A549 (cell line): ENCODE data around the gene GIMAP2. TPM values are rescaled to one million over a fixed set of nuclear protein-coding genes. Genes with fewer than 3 reads are reported as not detected.

Source experiments
- ATAC-seq, 2 experiments: fragments of 200-7000 bp in 1 of 2; fragments of >200 bp in 1 of 2; cut with Nextera tagmentation in 1 of 2; cut with Tn5 transposase in 1 of 2; 3 replicates each; pipeline versions ENCODE4 v1.8.0 to v1.9.1; 2018 to 2020; ENCODE audit warnings: mild to moderate bottlenecking in 1 of 2, moderate library complexity in 1 of 2
- CTCF ChIA-PET: fragments of 300-600 bp; sonication (Branson Sonifier 250); formaldehyde crosslinking; extraction: SDS; loops from one replicate; lab custom pipeline; 2021; ENCODE audit warnings: antibody characterized with exemption, inconsistent platforms; lab: Yijun Ruan, JAX
- POLR2A ChIA-PET: fragments of 350-600 bp; formaldehyde crosslinking; extraction: SDS; loops from one replicate; lab custom pipeline; 2021; ENCODE audit warnings: antibody characterized with exemption, inconsistent platforms; lab: Yijun Ruan, JAX
- DNase-seq, 2 experiments: peaks; one replicate each; pipeline versions ENCODE4 v3.0.0 to v3.0.0-alpha.2; 2011 to 2016; ENCODE audit warnings: low read depth in 1 of 2, low spot score in 1 of 2
- FAIRE-seq: peaks from 2 replicates; lab custom pipeline; 2011; peaks lifted over from hg19 to GRCh38; lab: Jason Lieb, UNC
- H3K27ac ChIP-seq, 2 experiments: fragments of >200 bp; sonication (Bioruptor Twin); formaldehyde crosslinking; 3 replicates each; pipeline ENCODE4 v1.5.1; 2016 to 2017
- H3K4me1 ChIP-seq: fragments of >200 bp; sonication (Bioruptor Twin); formaldehyde crosslinking; 3 replicates; pipeline ENCODE4 v1.6.1; 2016
- H3K4me2 ChIP-seq: fragments of >200 bp; sonication (Bioruptor Twin); formaldehyde crosslinking; 3 replicates; pipeline ENCODE4 v1.6.1; 2016
- H3K4me3 ChIP-seq: fragments of >200 bp; sonication (Bioruptor Twin); formaldehyde crosslinking; 3 replicates; pipeline ENCODE4 v1.5.1; 2016
- H3K9me3 ChIP-seq: fragments of >200 bp; sonication (Bioruptor Twin); formaldehyde crosslinking; 3 replicates; pipeline ENCODE4 v1.6.1; 2016
- ATOH8 ChIP-seq: fragments of 250-450 bp; sonication (Bioruptor Pico); IDR thresholded peaks from 2 replicates; pipeline ENCODE4 v1.5.0; 2020; ENCODE audit warnings: low read depth, mild to moderate bottlenecking, moderate library complexity
- BCL3 ChIP-seq: fragments of >200 bp; sonication (Bioruptor Twin); formaldehyde crosslinking; IDR thresholded peaks from 3 replicates; pipeline ENCODE4 v1.6.1; 2016
- CEBPB ChIP-seq, 2 experiments: fragments of >200 bp in 1 of 2; sonication (Bioruptor Twin) in 1 of 2; formaldehyde crosslinking in 1 of 2; IDR thresholded peaks; 2 replicates each; pipeline ENCODE4 v1.6.1; 2012 to 2016
- CHD2 ChIP-seq: fragments of 150-350 bp; IDR thresholded peaks from 2 replicates; pipeline ENCODE4 v1.6.1; 2014; ENCODE audit warnings: low read length; ENCODE audit not compliant: partially characterized antibody
- EHF ChIP-seq: fragments of 250-450 bp; sonication (Bioruptor Pico); IDR thresholded peaks from 2 replicates; pipeline ENCODE4 v1.5.0; 2020; ENCODE audit warnings: mild to moderate bottlenecking
- EHMT2 ChIP-seq: fragments of 200-600 bp; sonication (generic); IDR thresholded peaks from 2 replicates; pipeline ENCODE4 v1.6.1; 2016; ENCODE audit warnings: antibody characterized with exemption, low read depth, mild to moderate bottlenecking, moderate library complexity
- FOSB ChIP-seq: fragments of 250-450 bp; sonication (Bioruptor Pico); IDR thresholded peaks from 2 replicates; pipeline ENCODE4 v1.5.0; 2020; ENCODE audit warnings: mild to moderate bottlenecking, moderate library complexity
- FOXS1 ChIP-seq: fragments of 250-450 bp; sonication (Bioruptor Pico); IDR thresholded peaks from 2 replicates; pipeline ENCODE4 v1.5.0; 2020; ENCODE audit warnings: mild to moderate bottlenecking, moderate library complexity
- HDAC2 ChIP-seq: fragments of 200-600 bp; sonication (generic); IDR thresholded peaks from 2 replicates; pipeline ENCODE4 v1.6.1; 2016
- KDM5A ChIP-seq: fragments of 200-600 bp; sonication (generic); IDR thresholded peaks from 2 replicates; pipeline ENCODE4 v1.6.1; 2016; ENCODE audit warnings: antibody characterized with exemption, mild to moderate bottlenecking
- MAFK ChIP-seq: fragments of 450-650 bp; IDR thresholded peaks from 2 replicates; pipeline ENCODE4 v1.6.1; 2014; ENCODE audit not compliant: partially characterized antibody
- MAZ ChIP-seq: fragments of 150-350 bp; IDR thresholded peaks from 2 replicates; pipeline ENCODE4 v1.6.1; 2014; ENCODE audit warnings: antibody characterized with exemption, low read depth, low read length, borderline replicate concordance
- NPAS2 ChIP-seq: fragments of 250-450 bp; sonication (Bioruptor Pico); IDR thresholded peaks from 2 replicates; pipeline ENCODE4 v1.8.0; 2022; ENCODE audit warnings: mild to moderate bottlenecking, moderate library complexity, borderline replicate concordance
- NR3C1 ChIP-seq: fragments of >200 bp; sonication (Bioruptor Twin); formaldehyde crosslinking; IDR thresholded peaks from 3 replicates; pipeline ENCODE4 v1.6.1; 2017
- PBX3 ChIP-seq: IDR thresholded peaks from 2 replicates; pipeline ENCODE4 v1.6.1; 2012
- PHF8 ChIP-seq: fragments of 200-600 bp; sonication (generic); IDR thresholded peaks from 2 replicates; pipeline ENCODE4 v1.6.1; 2016; ENCODE audit warnings: low read depth, mild to moderate bottlenecking, antibody characterized with exemption, moderate library complexity, borderline replicate concordance
- RARB ChIP-seq: fragments of 250-450 bp; sonication (Bioruptor Pico); IDR thresholded peaks from 2 replicates; pipeline ENCODE4 v1.8.0; 2021; ENCODE audit warnings: mild to moderate bottlenecking, moderate library complexity
- RCOR1 ChIP-seq: fragments of 150-350 bp; IDR thresholded peaks from 2 replicates; pipeline ENCODE4 v1.6.1; 2014; ENCODE audit warnings: antibody characterized with exemption, low read length, low read depth
- REST ChIP-seq: fragments of 200-600 bp; sonication (generic); IDR thresholded peaks from 2 replicates; pipeline ENCODE4 v1.6.1; 2016; ENCODE audit warnings: antibody characterized with exemption, mild to moderate bottlenecking, moderate library complexity
- RNF2 ChIP-seq: fragments of 200-600 bp; sonication (generic); IDR thresholded peaks from 2 replicates; pipeline ENCODE4 v1.6.1; 2016; ENCODE audit warnings: low read depth, mild to moderate bottlenecking, antibody characterized with exemption, moderate library complexity, borderline replicate concordance
- SMC3 ChIP-seq: fragments of >200 bp; sonication (Bioruptor Twin); formaldehyde crosslinking; IDR thresholded peaks from 3 replicates; pipeline ENCODE4 v1.6.1; 2018; ENCODE audit warnings: inconsistent platforms
- SREBF2 ChIP-seq: fragments of 450-650 bp; IDR thresholded peaks from 2 replicates; pipeline ENCODE4 v1.6.1; 2014; ENCODE audit warnings: mild to moderate bottlenecking, moderate library complexity
- USF2 ChIP-seq: fragments of 450-650 bp; IDR thresholded peaks from 2 replicates; pipeline ENCODE4 v1.6.1; 2014; ENCODE audit warnings: antibody characterized with exemption
- ZC3H11A ChIP-seq: fragments of 450-650 bp; IDR thresholded peaks from 2 replicates; pipeline ENCODE4 v1.6.1; 2014; ENCODE audit warnings: antibody characterized with exemption, mild to moderate bottlenecking
- WGBS: methylation state at CpG from one replicate; pipeline ENCODE4 v1.1.6; 2017; ENCODE audit errors: missing lambda C conversion rate; 5-methylcytosine and 5-hydroxymethylcytosine counted together
- polyA plus RNA-seq, 4 experiments: library from polyadenylated mRNA; depleted of rRNA in 3 of 4; stranded (reverse); fragments of >200 nt; fragmentation: RNase III in 1 of 4; extraction: RNeasy Plus Mini Kit Qiagen cat#74134 plus additional on column Dnase treatment in 1 of 4; gene quantifications; 2 replicates in 3 of 4; 3 replicates in 1 of 4; pipeline ENCODE4 v1.2.3, GENCODE V29; 2011 to 2017

GIMAP2 gene
- polyA plus RNA-seq, 2 of the 4 experiments (the other 2 are of a cell fraction) = 0.14 TPM; not detected in 1

- 11% methylated on average over 12 of the region's 12 CpGs for WGBS
- Histone ChIP-seq H3K4me3 (no peak overlapping the region), H3K27ac (no peak overlapping the region), H3K9me3 (no peaks in the 10 kb centered on the region), H3K4me2 (no peak overlapping the region), H3K4me1 (no peaks in the 10 kb centered on the region)
- no peak for ATAC-seq
- TF ChIP-seq CEBPB (IDR thresholded peaks at IDR 0.05) (no peak), ATOH8 (CRISPR knock-in tag) (no peak), MAFK (no peak), SREBF2 (no peak), BCL3 (no peak), CHD2 (no peak), EHF (CRISPR knock-in tag) (no peak), PHF8 (no peak), ZC3H11A (no peak), EHMT2 (no peak), PBX3 (no peak), MAZ (no peak), HDAC2 (no peak), FOSB (no peak), USF2 (no peak), RNF2 (no peak), NR3C1 (no peak), KDM5A (no peak)
- ChIA-PET POLR2A (no interaction called here), CTCF (interaction anchor here (1.2 to 1.3 kb wide), 2 partner anchors 26 to 117 kb away, joined by 3 read pairs; no protein-coding TSS in a partner anchor)
- no peak for FAIRE-seq
- no peak for DNase-seq
These were observed 37.0 kb downstream of the GIMAP2 start for GRCh38 chr7:150722431-150722931.

- no peaks in the 10 kb centered on the region for H3K4me1 ChIP-seq
- no peak overlapping the region for H3K4me3 ChIP-seq
- DNase-seq (no peak), FAIRE-seq (no peak), ATAC-seq (no peak)
- ChIA-PET CTCF (interaction anchor here (1.3 kb wide), 1 partner anchor 118 kb away, joined by 3 read pairs; no protein-coding TSS in a partner anchor), POLR2A (no interaction called here)
- H3K9me3 ChIP-seq = no peaks in the 10 kb centered on the region; the same call in 2 of the 3 replicates
- H3K27ac ChIP-seq = no peak overlapping the region
- H3K4me2 ChIP-seq = no peak overlapping the region
- WGBS = 3% methylated on average over 1 of the region's 1 CpG
- TF ChIP-seq BCL3 (no peak), NPAS2 (CRISPR knock-in tag) (no peak), REST (no peak), SMC3 (no peak), MAFK (no peak), FOXS1 (no peak), RCOR1 (no peak), MAZ (no peak), EHMT2 (no peak), RARB (CRISPR knock-in tag) (no peak)
These were observed 38.0 kb downstream of the GIMAP2 start for GRCh38 chr7:150723467-150723866.
